WTC11 (cell line): ENCODE measurements around the gene MACF1. TPM values are rescaled to one million over a fixed set of nuclear protein-coding genes. Genes with fewer than 3 reads are reported as not detected.
"Not testable (repeated sequence)": the region's sequence is repeated elsewhere in the genome, so short reads cannot be mapped to it uniquely, and the experiment has no call there.

Source experiments
- ATAC-seq: fragments of 200-7000 bp; cut with Tn5 transposase; 2 replicates; pipeline ENCODE4 v1.10.0; 2021; ENCODE audit warnings: mild to moderate bottlenecking, moderate library complexity
- CTCF ChIA-PET: fragments of 300-600 bp; sonication (Branson Sonifier 250); formaldehyde crosslinking; loops from one replicate; lab custom pipeline; 2021; ENCODE audit warnings: antibody characterized with exemption; lab: Charles Lee
- POLR2A ChIA-PET: fragments of 350-600 bp; sonication (Branson Sonifier 250); formaldehyde crosslinking; loops from one replicate; lab custom pipeline; 2021; ENCODE audit warnings: antibody characterized with exemption; lab: Charles Lee
- DNase-seq: peaks from one replicate; pipeline ENCODE4 v3.0.0; 2021; ENCODE audit warnings: low spot score
- H3K27ac Mint-ChIP-seq: 2 replicates; pipeline ENCODE4 v1.8.0; 2021; ENCODE audit warnings: mixed read lengths
- H3K27me3 Mint-ChIP-seq: 2 replicates; pipeline ENCODE4 v1.8.0; 2021; ENCODE audit warnings: low read depth, mild to moderate bottlenecking, moderate library complexity, mixed read lengths
- H3K36me3 Mint-ChIP-seq: 2 replicates; pipeline ENCODE4 v1.8.0; 2021; ENCODE audit warnings: mixed read lengths
- H3K4me1 Mint-ChIP-seq: 2 replicates; pipeline ENCODE4 v1.8.0; 2022; ENCODE audit warnings: mixed read lengths
- H3K4me3 Mint-ChIP-seq: 2 replicates; pipeline ENCODE4 v1.8.0; 2021; ENCODE audit warnings: mild to moderate bottlenecking, moderate library complexity, mixed read lengths
- H3K9me3 Mint-ChIP-seq: 2 replicates; pipeline ENCODE4 v1.8.0; 2021; ENCODE audit warnings: mixed read lengths
- AR ChIP-seq: fragments of 250-450 bp; sonication (Bioruptor Pico); IDR thresholded peaks from 2 replicates; pipeline ENCODE4 v1.9.0; 2021; ENCODE audit warnings: mild to moderate bottlenecking
- ATF1 ChIP-seq: sonication (generic); formaldehyde crosslinking; IDR thresholded peaks from 2 replicates; pipeline ENCODE4 v1.8.1; 2023; ENCODE audit warnings: mild to moderate bottlenecking, moderate library complexity, missing genetic modification reagents
- ATF6 ChIP-seq: sonication (generic); formaldehyde crosslinking; IDR thresholded peaks from 2 replicates; pipeline ENCODE4 v1.8.1; 2023; ENCODE audit warnings: mild to moderate bottlenecking, missing genetic modification reagents
- E2F4 ChIP-seq: sonication (generic); formaldehyde crosslinking; IDR thresholded peaks from 2 replicates; pipeline ENCODE4 v1.8.1; 2022; ENCODE audit warnings: low read depth, mild to moderate bottlenecking, moderate library complexity, missing genetic modification reagents, borderline replicate concordance
- EMX1 ChIP-seq: fragments of 250-450 bp; sonication (Bioruptor Pico); IDR thresholded peaks from 2 replicates; pipeline ENCODE4 v1.8.0; 2021; ENCODE audit warnings: mild to moderate bottlenecking
- FOXJ3 ChIP-seq: sonication (generic); formaldehyde crosslinking; IDR thresholded peaks from 2 replicates; pipeline ENCODE4 v1.9.0; 2021; ENCODE audit warnings: missing genetic modification reagents, mild to moderate bottlenecking, borderline replicate concordance
- FOXK1 ChIP-seq: sonication (generic); formaldehyde crosslinking; IDR thresholded peaks from 2 replicates; pipeline ENCODE4 v1.8.0; 2022; ENCODE audit warnings: mild to moderate bottlenecking, moderate library complexity, missing genetic modification reagents
- PREB ChIP-seq: sonication (generic); formaldehyde crosslinking; IDR thresholded peaks from 2 replicates; pipeline ENCODE4 v1.8.1; 2022; ENCODE audit warnings: mild to moderate bottlenecking, missing genetic modification reagents, moderate library complexity, borderline replicate concordance
- RELA ChIP-seq: sonication (generic); formaldehyde crosslinking; IDR thresholded peaks from 2 replicates; pipeline ENCODE4 v1.8.1; 2022; ENCODE audit warnings: missing genetic modification reagents, mild to moderate bottlenecking, borderline replicate concordance
- ZBTB43 ChIP-seq: sonication (generic); formaldehyde crosslinking; IDR thresholded peaks from 2 replicates; pipeline ENCODE4 v1.8.1; 2023; ENCODE audit warnings: mild to moderate bottlenecking, missing genetic modification reagents
- total RNA-seq: library from RNA; stranded (reverse); gene quantifications from 3 replicates; pipeline ENCODE4 v1.2.3, GENCODE V29; 2021

Gene MACF1
- total RNA-seq, 1 experiment from 2014 or later, result 327 TPM

GRCh38 chr1:39498096-39498710 is 293.7 kb downstream of the MACF1 start:
- H3K9me3 Mint-ChIP-seq, CTCF ChIA-PET, H3K4me3 Mint-ChIP-seq, H3K27ac Mint-ChIP-seq, ATAC-seq, H3K36me3 Mint-ChIP-seq, DNase-seq, POLR2A ChIA-PET: not testable (repeated sequence)
- Mint-ChIP-seq H3K4me1 (peaks cover 17% of the 10 kb centered on the region), H3K27me3 (peaks cover 19% of the 10 kb centered on the region)

- H3K4me3 Mint-ChIP-seq, DNase-seq, POLR2A ChIA-PET, ATAC-seq, H3K27ac Mint-ChIP-seq, H3K9me3 Mint-ChIP-seq, H3K36me3 Mint-ChIP-seq: not testable (repeated sequence)
- CTCF ChIA-PET, result interaction anchor here (1.3 kb wide), 1 partner anchor 40 kb away, joined by 3 read pairs; no protein-coding TSS in a partner anchor
- Mint-ChIP-seq H3K4me1 (peaks cover 17% of the 10 kb centered on the region), H3K27me3 (peaks cover 13% of the 10 kb centered on the region)
These were observed 294.3 kb downstream of the MACF1 start for GRCh38 chr1:39498821-39499220.

GRCh38 chr1:39499668-39500067 is 295.2 kb downstream of the MACF1 start:
- no peak for DNase-seq
- H3K27me3 Mint-ChIP-seq, result peaks cover 4% of the 10 kb centered on the region
- peaks cover 17% of the 10 kb centered on the region for H3K4me1 Mint-ChIP-seq
- peaks cover 4% of the 10 kb centered on the region for H3K9me3 Mint-ChIP-seq
- H3K27ac Mint-ChIP-seq, result no peak overlapping the region
- ChIA-PET POLR2A (no interaction called here), CTCF (interaction anchor here (1.3 kb wide), 1 partner anchor 39 kb away, joined by 3 read pairs; no protein-coding TSS in a partner anchor)
- no peaks in the 10 kb centered on the region for H3K36me3 Mint-ChIP-seq
- no peak for ATAC-seq
- TF ChIP-seq AR, result no peak
- TF ChIP-seq ATF6 (CRISPR knock-in tag), result no peak
- TF ChIP-seq PREB (CRISPR knock-in tag), result no peak
- TF ChIP-seq ATF1, result no peak
- TF ChIP-seq ZBTB43 (CRISPR knock-in tag), result no peak
- TF ChIP-seq FOXJ3, result no peak
- TF ChIP-seq E2F4 (CRISPR knock-in tag), result no peak
- TF ChIP-seq RELA, result no peak
- TF ChIP-seq FOXK1, result no peak
- no peak for TF ChIP-seq EMX1 (CRISPR knock-in tag)
- no peak overlapping the region for H3K4me3 Mint-ChIP-seq
